Thyroid gland (tissue), 4 donors: ENCODE results near the gene ARMC10.
"Not testable (repeated sequence)": the region's sequence is repeated elsewhere in the genome, so short reads cannot be mapped to it uniquely, and the experiment has no call there.

ENCODE experiments used
- CTCF ChIP-seq, 6 experiments: fragments of 200-600 bp in 3 of 6; fragments of 450-650 bp in 3 of 6; sonication (generic) in 3 of 6; IDR thresholded peaks; one replicate each; pipeline ENCODE4 v1.5.1; 2016 to 2019; ENCODE audit warnings: antibody characterized with exemption in 6 of 6, mild to moderate bottlenecking in 2 of 6, inconsistent platforms in 1 of 6, moderate library complexity in 1 of 6
- POLR2A ChIP-seq, 2 donors: fragments of 450-650 bp; IDR thresholded peaks; one replicate each; pipeline ENCODE4 v1.6.1; 2017; ENCODE audit warnings: antibody characterized with exemption in 2 of 2, mild to moderate bottlenecking in 2 of 2, moderate library complexity in 1 of 2

DNA sequence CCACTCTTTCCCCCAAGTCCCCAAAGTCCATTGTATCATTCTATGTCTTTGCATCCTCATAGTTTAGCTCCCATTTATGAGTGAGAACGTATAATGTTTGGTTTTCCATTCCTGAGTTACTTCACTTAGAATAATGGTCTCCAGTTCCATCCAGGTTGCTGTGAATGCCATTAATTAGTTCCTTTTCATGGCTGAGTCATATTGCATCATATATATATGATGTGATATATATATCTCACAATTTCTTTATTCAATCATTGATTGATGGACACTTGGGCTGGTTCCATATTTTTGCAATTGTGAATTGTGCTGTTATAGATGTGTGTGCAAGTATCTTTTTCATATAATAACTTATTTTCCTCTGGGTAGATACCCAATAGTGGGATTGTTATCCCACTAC is 18.9 kb upstream of the ARMC10 start:
- TF ChIP-seq CTCF, POLR2A (IDR thresholded peaks at IDR 0.05): not testable (repeated sequence)
